Activated T-helper 1 cell treated with Interleukin-2 at 50 U/mL for 16 hours (primary cell): ENCODE results near the gene HOXB8.

Experiments
- DNase-seq: peaks from one replicate; pipeline ENCODE4 v3.0.0-alpha.2; 2020; ENCODE audit warnings: low read depth

HOXB8 gene

GRCh38 chr17:48610282-48611211 is 4.5 kb downstream of the HOXB8 start, which contains the start of gene HOXB7:
Gene HOXB7 (minus strand): TSS chr17:48611017. CDS start chr17:48610918, 99 bp downstream.
- DNase-seq = no peak

DNA sequence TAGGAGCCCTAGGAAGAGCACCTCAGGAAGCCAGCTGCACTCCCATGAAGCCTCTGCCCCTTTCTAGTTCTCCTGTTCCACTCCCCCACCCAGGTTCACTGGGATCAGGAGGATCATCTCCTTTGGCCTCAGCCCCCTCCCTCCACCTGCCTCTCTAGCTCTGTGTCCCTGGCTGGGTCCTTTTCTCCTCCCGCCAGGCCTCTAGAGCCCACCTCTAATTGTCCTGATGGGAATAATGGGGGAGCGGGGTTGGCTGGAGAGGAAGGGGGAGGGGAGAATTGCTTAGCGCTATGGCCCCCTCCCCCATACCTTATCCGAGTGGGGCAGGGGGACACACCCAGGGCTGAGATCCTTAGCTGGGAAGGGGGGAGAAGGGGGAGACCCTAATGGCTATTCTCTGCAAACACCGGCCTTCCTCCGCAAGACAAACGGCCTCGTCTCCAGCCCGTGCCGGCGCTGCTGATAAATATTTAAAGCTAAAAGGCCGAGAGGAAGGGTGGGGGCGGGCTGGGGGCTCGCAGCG is 5.3 kb downstream of the HOXB8 start:
- DNase-seq = no peak

DNA sequence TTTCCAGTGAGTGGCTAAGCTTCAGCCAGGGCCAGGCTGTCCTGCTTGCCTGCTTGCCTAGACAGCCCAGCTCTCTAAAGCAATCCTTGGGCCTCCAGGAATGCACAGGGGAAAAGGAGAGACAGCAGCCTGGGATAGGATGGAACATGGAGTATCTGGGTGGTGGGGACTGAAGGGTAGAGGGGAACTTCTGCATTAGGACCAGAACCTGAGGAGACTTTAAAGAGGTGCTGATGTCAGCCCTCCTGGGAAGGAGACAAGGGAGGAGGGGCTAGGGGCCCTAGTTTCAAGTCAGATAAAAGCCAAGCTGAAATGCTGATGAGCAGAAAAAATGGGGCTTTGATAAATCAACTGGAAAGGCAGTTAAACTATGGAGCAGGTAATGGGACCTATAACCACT is 6.1 kb downstream of the HOXB8 start:
- no peak for DNase-seq

DNA sequence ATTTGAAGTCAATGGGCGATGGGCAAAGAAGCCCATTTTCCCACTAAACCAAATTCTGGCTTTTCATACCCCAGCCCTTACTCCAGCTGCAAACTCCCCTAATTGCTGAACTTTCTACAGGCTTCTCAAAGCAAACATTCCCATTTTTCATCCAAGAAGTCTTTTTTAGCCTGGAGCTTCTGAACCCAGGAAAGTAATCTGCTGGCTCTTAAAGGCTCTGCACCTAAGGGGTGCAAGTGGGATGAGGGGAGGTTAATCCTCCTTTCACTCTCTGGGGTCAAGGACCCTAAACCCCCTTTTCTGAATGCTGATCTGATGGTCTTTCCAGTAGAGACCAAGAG is 6.6 kb downstream of the HOXB8 start:
- no peak for DNase-seq

DNA sequence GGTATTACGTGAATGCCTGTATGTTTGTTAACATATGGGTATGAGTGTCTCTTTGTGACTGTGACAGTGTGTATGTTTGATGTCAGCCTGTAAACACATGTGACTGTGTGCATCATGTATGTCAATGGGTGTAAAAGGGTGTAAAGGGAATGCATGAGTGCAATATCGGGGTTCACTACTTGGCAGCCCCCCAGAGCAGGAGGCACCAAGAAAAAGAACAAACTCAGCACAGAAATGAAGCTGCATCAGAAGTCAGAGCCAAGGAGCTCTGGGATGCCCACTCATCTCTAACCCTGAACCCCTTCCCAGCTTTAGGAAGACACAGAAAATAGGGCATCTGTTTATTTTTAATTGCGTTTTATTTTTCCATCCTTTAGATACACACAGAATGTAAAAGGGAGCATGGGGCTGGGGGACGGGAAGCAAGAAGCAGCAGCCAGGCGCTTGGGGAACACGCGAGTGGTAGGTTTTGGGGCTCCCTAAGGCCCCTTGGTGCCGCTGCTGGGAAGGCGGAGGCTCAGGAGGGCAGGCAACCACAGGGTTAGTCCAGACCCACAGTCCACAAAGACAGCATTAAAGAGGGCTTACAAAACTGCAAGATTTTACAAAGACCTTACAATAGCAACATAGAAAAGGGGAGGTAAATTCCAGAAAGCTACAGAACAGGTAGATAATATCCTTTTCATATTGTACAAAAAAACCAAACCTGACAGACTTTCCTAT is 8.0 kb downstream of the HOXB8 start:
- no peak for DNase-seq

GRCh38 chr17:48605991-48606891 is 8.9 kb downstream of the HOXB8 start:
- no peak for DNase-seq

GRCh38 chr17:48605409-48605919 is 9.6 kb downstream of the HOXB8 start:
- no peak for DNase-seq

DNA sequence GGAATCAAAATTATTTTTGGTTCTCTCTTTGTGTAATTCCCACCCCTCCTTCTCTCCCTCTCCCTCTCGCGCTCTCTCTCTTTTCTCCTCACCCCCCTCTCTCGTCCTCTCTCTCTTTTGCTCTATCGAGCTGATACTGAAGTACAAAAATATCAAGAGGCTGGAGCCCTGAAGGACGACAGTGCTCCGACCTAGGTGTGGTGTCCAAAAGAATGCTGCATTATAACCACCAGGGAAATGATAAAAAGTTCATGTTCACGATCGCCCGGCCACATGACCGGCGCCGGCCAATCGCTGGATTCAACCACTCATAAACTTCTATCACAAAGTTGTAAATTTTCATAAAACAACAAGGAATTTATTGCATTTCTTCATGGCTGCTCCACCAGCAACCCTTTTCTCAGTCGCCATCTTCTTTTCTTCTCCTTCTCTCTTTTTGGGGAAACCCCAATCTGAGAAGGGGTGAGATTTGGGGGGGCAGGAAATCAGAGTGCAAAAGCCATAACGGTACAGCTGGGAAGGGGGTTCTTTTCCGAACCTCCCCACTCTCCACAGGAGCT is 10.2 kb downstream of the HOXB8 start, which contains the start of gene HOXB6:
HOXB6 (minus strand) TSS at position 217 of the 560 bp plus-strand sequence. CDS start 6,836 bp downstream, outside the sequence.
- DNase-seq = no peak

DNA sequence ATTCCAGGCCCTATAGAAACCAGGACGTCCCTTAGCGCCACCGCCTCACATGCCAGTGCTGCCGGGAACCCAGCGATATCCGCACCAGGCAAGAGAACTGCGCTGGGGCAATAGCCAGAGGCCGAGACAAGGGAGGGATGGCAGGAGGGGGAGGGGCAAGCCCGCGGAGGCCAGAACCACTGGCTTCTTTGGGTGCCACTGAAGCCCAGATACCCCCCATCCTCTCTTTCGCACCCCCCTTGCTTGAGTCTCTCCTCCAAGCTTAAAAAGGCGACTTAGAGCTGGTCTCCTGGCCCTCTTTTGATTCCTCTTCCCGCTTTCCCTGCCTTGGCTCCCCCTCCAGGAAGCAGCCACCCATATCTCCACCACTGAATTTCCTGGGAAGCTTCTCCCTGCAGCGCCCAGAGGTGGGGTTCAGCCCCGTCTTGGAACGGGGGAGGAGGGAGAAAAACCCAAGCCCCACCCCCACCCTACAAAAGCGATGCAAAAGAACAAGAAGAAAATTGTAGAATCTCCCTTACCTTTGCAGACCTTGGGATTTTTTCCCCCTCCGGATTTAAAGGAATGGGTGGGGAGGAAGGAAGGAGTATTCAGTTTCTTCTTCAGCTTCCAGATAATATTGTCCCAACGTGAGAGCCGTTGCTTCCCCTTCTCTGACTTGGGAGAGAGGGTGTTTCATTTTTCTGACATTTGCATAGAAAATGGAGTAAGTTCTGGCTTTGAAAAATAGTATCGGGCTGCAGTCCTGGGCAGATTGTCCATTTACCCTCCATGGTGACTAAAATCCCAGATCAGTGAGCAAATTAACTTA is 10.9 kb downstream of the HOXB8 start:
- no peak for DNase-seq

DNA sequence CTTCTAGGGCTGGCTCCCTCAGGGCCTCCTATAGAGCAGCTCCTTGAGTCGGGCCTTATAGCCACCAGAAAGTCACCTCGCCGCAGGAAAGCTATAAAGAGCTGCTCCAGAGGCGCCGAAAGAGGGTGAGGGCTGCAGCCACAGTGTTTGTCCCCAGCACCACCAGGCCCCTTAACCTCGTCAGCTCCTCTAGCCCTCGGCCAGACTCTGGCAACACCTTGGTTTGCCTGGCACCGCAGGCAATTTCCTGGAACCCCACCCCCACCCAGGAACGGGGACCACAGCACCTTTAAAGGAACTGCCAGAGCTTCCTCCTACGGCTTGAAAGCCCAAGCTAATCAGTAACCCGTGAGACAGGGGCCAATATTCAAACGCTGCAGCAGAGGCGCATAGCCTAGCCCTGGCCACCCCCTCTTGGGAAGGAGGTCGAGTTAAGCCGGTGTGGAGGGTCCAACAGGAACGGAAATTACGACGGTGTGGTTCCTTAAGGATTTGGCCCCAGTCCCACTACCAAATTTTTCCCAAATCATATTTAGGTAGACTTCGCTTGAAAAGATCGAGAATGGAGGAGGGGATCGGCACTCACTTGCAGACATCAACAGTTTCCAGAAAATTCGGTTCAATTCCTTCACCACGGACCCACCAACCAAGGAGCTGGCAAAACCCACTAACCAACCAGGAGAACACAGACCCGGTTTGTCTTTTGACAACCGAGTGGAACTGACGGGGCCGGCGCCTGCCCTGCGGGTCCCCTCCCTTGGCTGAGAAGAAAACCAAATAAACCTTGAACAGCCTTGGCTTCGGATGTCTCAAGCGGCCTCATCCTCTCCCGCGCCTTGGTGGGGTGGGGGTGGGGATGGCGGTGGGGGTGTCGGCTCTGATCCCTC is 13.3 kb downstream of the HOXB8 start:
- no peak for DNase-seq

- no peak for DNase-seq
Observed at GRCh38 chr17:48601207-48601538, 13.9 kb downstream of the HOXB8 start.

DNA sequence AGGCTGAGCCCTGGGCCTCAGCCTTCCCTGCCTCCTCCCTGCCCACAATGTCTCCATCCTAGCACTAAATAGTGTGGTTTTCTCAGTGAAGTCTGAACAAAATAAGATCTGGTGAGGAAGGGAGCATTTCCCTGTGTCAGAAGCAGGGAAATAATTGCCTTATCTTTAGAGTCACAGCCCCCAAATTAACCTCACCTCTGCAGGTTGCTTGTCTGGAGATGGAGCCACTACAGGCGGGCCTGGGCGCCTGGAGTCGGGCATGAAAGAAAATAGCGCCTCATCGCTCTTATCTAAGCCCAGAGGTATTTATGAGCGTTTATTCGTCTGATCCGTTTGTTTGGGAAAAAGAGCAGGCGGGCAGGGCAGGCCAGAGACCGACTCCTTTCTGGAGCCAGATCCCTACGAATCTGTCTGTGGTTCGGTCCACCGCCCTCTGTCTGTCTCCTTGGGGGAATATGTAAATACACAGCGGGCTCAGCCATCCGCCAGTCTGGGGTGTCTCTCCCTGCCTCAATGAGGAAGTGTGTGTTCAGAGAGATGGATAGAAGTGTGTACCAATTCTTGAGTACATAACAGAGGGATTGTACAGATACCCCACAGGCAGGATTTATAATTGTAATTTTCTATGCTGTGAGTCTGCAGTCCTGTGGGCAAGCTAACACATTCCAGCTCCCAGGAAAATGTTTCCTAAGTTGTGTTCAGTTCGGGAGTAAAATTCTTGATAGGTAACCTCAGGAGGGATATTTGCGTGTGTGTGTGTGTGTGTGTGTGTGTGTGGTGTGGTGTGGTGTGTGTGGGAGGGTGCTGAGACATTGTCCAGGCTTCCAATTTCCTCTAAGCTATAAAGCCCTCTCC is 14.6 kb downstream of the HOXB8 start:
- DNase-seq = no peak

DNA sequence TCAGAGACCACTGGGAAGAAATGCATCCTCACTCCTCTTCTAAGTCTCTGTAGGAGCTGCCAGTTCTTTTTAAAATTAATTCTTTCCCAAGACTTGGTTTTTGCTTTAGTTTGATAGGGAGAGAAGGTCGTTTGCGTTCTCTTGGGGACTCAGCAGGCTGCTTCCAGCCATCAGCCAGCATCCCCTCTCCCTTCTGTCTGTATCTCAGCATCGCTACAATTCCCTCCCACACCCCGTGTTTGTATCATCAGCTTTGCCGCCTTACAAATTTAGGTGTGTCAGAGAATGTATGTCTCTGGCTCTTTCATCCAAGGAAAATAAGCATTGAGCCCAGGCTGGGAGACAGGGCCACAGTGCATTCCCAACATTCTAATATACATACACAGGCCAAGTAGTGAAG is 15.7 kb downstream of the HOXB8 start:
- no peak for DNase-seq

GRCh38 chr17:48598736-48599135 is 16.4 kb downstream of the HOXB8 start:
- DNase-seq = no peak

GRCh38 chr17:48597778-48598631 is 17.1 kb downstream of the HOXB8 start:
- DNase-seq = no peak

DNA sequence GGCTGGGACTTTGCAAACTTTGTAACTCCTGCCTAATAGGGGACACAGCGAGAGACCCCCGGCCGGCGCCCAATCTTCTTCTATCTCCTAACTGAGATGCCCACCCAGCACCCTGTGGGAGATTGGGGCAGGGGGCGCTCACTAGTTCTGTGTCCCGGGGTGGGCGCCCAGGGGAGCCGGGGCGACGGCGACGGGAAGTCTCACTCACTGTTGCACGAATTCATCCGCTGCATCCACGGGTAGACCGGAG is 17.6 kb downstream of the HOXB8 start:
- no peak for DNase-seq

- no peak for DNase-seq
Observed at GRCh38 chr17:48596735-48597527, 18.2 kb downstream of the HOXB8 start.
